Neuron (in vitro differentiated cells): ENCODE data around the gene PEAR1.

Source experiments
- H2AFZ ChIP-seq: one replicate; pipeline ENCODE4 v1.6.1; 2013; ENCODE audit warnings: low read depth, mild to moderate bottlenecking, inconsistent platforms, low read length, moderate library complexity
- H3K27me3 ChIP-seq: one replicate; pipeline ENCODE4 v1.6.1; 2013; ENCODE audit warnings: low read length; ENCODE audit not compliant: insufficient read depth
- H3K36me3 ChIP-seq: one replicate; pipeline ENCODE4 v1.6.1; 2013; ENCODE audit warnings: low read length; ENCODE audit not compliant: insufficient read depth
- H3K4me1 ChIP-seq: one replicate; pipeline ENCODE4 v1.6.1; 2013; ENCODE audit warnings: low read length; ENCODE audit not compliant: insufficient read depth
- H3K4me3 ChIP-seq: 2 replicates; pipeline ENCODE4 v1.5.1; 2013; ENCODE audit warnings: mild to moderate bottlenecking, low read length, moderate library complexity
- H3K9me3 ChIP-seq: one replicate; pipeline ENCODE4 v1.6.1; 2013; ENCODE audit warnings: low read length

Gene PEAR1

GRCh38 chr1:156939786-156940334 is 46.3 kb downstream of the PEAR1 start:
- H3K27me3 ChIP-seq: no peaks in the 10 kb centered on the region
- no peak overlapping the region for H3K4me3 ChIP-seq
- H3K36me3 ChIP-seq: peaks cover 91% of the 10 kb centered on the region
- H3K4me1 ChIP-seq: no peaks in the 10 kb centered on the region
- no peak overlapping the region for H2AFZ ChIP-seq
- no peaks in the 10 kb centered on the region for H3K9me3 ChIP-seq

DNA sequence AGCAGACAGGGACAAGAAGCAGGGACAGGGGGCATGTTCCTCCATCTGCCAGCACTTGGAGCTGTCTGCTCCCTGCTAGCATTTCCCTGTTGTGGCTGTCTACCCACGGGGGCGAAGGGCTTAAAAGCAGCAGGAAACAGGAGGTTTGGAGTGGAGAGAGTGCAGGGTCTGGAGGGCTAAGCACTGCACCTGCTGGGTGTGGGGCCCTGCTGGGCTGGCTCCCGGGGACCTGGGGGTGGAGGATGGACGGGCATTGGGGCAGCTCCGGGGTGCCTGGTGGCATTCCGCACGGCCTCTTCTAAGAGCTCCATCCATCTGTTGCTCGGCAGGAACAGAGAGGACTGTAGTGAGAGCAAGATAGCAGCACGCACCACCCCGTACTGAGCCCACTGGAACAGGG is 48.2 kb downstream of the PEAR1 start:
- H3K4me1 ChIP-seq: no peaks in the 10 kb centered on the region
- H3K27me3 ChIP-seq: no peaks in the 10 kb centered on the region
- peaks cover 94% of the 10 kb centered on the region for H3K36me3 ChIP-seq
- no peak overlapping the region for H2AFZ ChIP-seq
- H3K9me3 ChIP-seq: no peaks in the 10 kb centered on the region
- no peak overlapping the region for H3K4me3 ChIP-seq

DNA sequence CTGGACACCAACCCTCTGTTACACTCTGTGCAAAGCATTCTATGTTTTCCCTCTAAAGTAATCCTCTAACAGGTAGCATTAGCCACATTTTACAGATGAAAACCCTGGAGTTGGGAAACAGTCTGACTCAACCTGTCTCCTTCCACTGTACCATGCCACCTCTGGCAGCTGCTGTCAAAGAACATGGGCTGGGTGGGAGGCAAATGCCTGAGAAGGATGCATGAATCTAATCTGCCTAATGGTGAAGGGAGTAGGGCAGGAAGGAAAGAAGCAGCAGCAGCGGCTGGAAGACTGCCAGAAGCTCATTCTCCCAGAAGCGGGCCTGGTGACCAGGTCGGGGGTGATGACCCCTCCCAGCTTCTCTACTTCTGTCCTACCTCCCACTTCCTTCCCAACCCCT is 48.7 kb downstream of the PEAR1 start:
- H3K36me3 ChIP-seq: peaks cover 94% of the 10 kb centered on the region
- no peaks in the 10 kb centered on the region for H3K4me1 ChIP-seq
- H3K9me3 ChIP-seq: no peaks in the 10 kb centered on the region
- H2AFZ ChIP-seq: no peak overlapping the region
- no peak overlapping the region for H3K4me3 ChIP-seq
- H3K27me3 ChIP-seq: no peaks in the 10 kb centered on the region

DNA sequence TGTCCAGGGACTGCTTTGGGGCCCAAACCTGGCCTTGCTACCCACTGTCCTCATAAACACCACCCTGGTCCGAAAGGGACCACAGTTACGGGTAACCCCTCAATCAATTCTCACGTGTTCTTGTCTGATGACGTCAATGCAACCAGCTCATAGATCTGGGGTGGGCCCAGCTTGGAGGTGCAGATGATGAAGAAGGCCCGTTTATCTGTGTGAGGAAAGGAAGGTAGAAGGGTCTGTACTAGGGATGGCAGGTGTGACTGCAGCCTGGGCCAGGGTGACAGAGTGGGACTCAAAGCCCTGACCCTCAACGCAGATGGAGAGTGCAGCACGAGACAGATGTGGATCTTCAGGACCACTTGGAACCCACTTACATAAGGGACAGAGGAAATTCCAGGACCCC is 49.1 kb downstream of the PEAR1 start:
- Histone ChIP-seq H3K36me3 (peaks cover 94% of the 10 kb centered on the region), H3K9me3 (no peaks in the 10 kb centered on the region), H2AFZ (no peak overlapping the region), H3K4me1 (no peaks in the 10 kb centered on the region), H3K27me3 (no peaks in the 10 kb centered on the region), H3K4me3 (no peak overlapping the region)

- Histone ChIP-seq H3K4me1 (no peaks in the 10 kb centered on the region), H3K27me3 (no peaks in the 10 kb centered on the region), H2AFZ (no peak overlapping the region), H3K36me3 (peaks cover 95% of the 10 kb centered on the region), H3K9me3 (no peaks in the 10 kb centered on the region), H3K4me3 (no peak overlapping the region)
These were observed 50.2 kb downstream of the PEAR1 start for GRCh38 chr1:156943756-156944155.

- Histone ChIP-seq H3K4me1 (no peaks in the 10 kb centered on the region), H3K4me3 (no peak overlapping the region), H3K36me3 (peaks cover 95% of the 10 kb centered on the region), H2AFZ (no peak overlapping the region), H3K27me3 (no peaks in the 10 kb centered on the region), H3K9me3 (no peaks in the 10 kb centered on the region)
These were observed 50.8 kb downstream of the PEAR1 start for GRCh38 chr1:156944268-156944667.

DNA sequence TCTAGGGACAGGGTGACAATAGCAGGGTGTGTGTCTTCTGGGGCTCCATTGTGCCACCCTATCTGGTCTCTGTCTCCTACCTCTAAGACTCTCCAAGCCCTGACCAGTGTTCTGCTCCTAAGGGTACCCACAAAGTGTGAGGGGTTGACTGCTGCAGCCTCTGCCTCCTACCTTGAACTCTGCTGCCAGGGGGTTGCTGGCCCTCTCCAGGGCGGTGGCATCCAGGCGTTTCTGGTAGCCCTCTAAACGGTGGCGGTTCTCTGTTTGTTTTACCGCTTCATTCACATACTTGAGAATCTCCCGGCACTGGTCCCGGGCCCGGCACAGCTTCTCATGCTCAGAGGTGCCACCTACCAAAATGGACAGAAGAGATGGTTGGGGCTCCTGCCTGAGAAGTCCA is 51.3 kb downstream of the PEAR1 start:
- no peaks in the 10 kb centered on the region for H3K27me3 ChIP-seq
- H3K9me3 ChIP-seq: no peaks in the 10 kb centered on the region
- H3K36me3 ChIP-seq: peaks cover 95% of the 10 kb centered on the region
- H2AFZ ChIP-seq: no peak overlapping the region
- no peaks in the 10 kb centered on the region for H3K4me1 ChIP-seq
- H3K4me3 ChIP-seq: no peak overlapping the region

GRCh38 chr1:156945881-156946661 is 52.6 kb downstream of the PEAR1 start:
- Histone ChIP-seq H3K36me3 (peaks cover 95% of the 10 kb centered on the region), H2AFZ (no peak overlapping the region)

DNA sequence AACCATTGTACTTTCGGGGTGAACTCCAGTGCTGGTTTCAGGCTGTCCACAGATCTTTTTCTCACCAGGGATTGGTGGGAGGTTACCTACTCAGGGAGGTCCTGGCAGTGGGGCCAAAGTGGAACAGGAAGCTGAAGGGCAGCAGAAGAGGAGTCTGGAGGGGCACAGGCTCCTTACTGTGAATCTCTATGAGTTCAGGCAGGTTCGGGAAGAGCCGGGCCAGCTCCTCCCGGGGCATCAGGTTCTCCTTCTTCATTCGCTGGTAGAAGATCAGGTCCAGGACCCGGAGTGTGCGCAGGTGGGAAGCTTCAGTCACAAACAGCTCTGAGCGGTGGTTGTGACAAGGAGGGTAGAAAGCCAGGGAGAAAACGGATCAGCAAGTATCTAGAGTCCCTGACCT is 53.6 kb downstream of the PEAR1 start:
- Histone ChIP-seq H3K9me3 (no peaks in the 10 kb centered on the region), H3K36me3 (peaks cover 93% of the 10 kb centered on the region), H3K4me3 (no peak overlapping the region), H3K4me1 (no peaks in the 10 kb centered on the region), H3K27me3 (no peaks in the 10 kb centered on the region), H2AFZ (no peak overlapping the region)

More at GRCh38 chr1:156945881-156946661, 52.6 kb downstream of the PEAR1 start:
- Histone ChIP-seq H3K4me1 (no peaks in the 10 kb centered on the region), H3K9me3 (no peaks in the 10 kb centered on the region), H3K27me3 (no peaks in the 10 kb centered on the region), H3K4me3 (no peak overlapping the region)

DNA sequence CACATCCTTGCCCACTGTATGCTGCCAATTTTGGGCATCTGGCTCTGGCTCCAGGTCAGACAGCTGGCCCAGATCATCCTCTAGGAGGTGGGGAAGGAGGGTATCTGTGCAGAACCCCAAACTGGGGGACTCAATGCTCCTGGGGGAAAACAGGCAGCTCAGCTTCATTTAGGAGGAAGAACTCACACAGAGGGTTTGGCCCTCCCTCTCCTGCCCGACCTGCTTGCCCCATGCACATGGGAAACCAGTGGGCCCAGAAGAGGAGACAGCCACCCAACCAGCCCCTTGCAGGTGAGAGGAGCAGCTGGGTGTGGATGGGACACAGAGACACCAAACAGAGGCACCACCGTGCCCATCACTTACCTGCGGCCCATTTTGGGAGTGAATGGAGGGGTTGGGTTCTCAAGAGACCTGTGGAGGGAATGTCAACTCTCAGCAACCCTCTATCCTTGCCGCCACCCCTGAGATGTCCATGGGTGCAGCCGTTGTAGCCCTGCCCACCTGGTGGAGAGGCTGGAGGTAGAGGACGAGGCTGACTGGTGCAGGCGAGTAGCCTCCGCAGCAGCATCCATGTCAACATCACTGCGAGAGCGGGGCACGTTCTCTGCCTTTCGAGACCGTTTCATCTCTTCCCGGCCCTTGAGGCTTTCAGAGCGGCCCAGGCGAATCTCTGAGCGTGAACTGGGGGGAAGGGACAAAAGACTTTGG is 54.5 kb downstream of the PEAR1 start:
- H3K9me3 ChIP-seq: no peaks in the 10 kb centered on the region
- H3K27me3 ChIP-seq: no peaks in the 10 kb centered on the region
- peaks cover 93% of the 10 kb centered on the region for H3K36me3 ChIP-seq
- H3K4me1 ChIP-seq: no peaks in the 10 kb centered on the region
- no peak overlapping the region for H3K4me3 ChIP-seq
- H2AFZ ChIP-seq: no peak overlapping the region

GRCh38 chr1:156948708-156949107 is 55.2 kb downstream of the PEAR1 start:
- H3K9me3 ChIP-seq: no peaks in the 10 kb centered on the region
- H2AFZ ChIP-seq: no peak overlapping the region
- no peak overlapping the region for H3K4me3 ChIP-seq
- no peaks in the 10 kb centered on the region for H3K4me1 ChIP-seq
- H3K27me3 ChIP-seq: no peaks in the 10 kb centered on the region
- H3K36me3 ChIP-seq: peaks cover 93% of the 10 kb centered on the region

DNA sequence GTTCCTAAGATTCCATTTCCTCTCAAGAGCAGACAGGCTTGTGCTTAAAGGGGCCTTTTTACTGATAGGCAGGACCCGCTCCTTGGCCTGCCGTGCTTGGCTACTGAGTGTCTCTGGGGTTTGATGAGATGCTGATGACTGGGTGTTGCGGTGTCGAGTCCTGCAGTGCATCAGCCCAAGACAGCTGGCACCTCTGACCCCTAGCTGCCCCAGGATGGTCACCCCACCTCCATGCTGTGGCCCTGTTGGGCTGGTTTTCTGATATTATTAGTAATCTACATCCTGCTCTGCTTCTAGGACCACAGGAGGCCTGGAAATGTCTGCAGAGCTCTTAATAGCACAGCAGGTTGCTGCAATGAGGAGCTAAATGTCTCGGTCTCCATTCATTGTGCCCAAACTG is 55.6 kb downstream of the PEAR1 start:
- no peaks in the 10 kb centered on the region for H3K9me3 ChIP-seq
- no peak overlapping the region for H3K4me3 ChIP-seq
- no peak overlapping the region for H2AFZ ChIP-seq
- H3K4me1 ChIP-seq: no peaks in the 10 kb centered on the region
- H3K36me3 ChIP-seq: peaks cover 90% of the 10 kb centered on the region
- no peaks in the 10 kb centered on the region for H3K27me3 ChIP-seq

GRCh38 chr1:156951371-156951770 is 57.9 kb downstream of the PEAR1 start:
- no peak overlapping the region for H3K4me3 ChIP-seq
- peaks cover 88% of the 10 kb centered on the region for H3K36me3 ChIP-seq
- no peak overlapping the region for H2AFZ ChIP-seq
- no peaks in the 10 kb centered on the region for H3K9me3 ChIP-seq
- no peaks in the 10 kb centered on the region for H3K4me1 ChIP-seq
- H3K27me3 ChIP-seq: no peaks in the 10 kb centered on the region
